Measurements from ENCODE around the gene NFIA.

NFIA gene

GRCh38 chr1:61316493-61316892, 234.1 kb downstream of the NFIA start:
- DNase-seq: no peak

GRCh38 chr1:61318319-61319125, 236.2 kb downstream of the NFIA start:
- DNase-seq: no peak

GRCh38 chr1:61320575-61320974, 238.2 kb downstream of the NFIA start:
- no peak for DNase-seq

DNA sequence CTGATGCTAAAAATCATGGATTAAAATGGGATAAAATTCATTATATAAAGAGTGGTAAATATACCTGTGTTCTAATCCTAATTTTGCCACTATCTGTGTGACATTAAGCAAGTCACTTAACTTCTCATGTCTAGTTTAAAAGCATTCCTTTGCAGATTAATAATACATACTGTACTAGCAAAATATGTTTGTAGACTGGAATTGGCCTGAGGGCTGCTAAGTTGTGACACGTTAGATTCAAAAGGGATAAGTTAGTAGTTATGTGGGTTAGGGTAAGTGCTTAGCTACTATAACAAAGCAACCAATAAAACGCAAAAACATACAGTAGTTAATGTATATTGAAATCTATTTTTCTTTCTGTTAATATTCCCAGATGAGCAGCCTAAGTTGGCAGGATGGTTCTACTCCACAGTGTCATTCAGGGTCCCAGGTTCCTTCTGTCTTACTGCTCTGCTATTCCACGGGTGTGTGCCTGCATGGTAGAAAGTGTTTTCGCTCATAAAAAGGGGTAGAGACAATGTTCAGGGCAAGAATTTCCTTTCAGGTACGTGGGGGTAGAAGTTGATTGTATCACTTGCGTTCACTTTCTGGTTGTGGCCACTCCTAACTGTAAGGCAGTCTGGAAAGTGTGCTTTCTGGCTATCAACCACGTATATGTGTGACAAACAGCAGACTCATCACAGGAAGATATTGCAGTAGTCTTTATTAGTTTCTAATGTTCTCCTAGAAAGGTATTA, 239.8 kb downstream of the NFIA start:
- DNase-seq: no peak

- DNase-seq: no peak
Observed at GRCh38 chr1:61322769-61323168, 240.4 kb downstream of the NFIA start.

- DNase-seq: no peak
Observed at GRCh38 chr1:61323681-61324328, 241.4 kb downstream of the NFIA start.

DNA sequence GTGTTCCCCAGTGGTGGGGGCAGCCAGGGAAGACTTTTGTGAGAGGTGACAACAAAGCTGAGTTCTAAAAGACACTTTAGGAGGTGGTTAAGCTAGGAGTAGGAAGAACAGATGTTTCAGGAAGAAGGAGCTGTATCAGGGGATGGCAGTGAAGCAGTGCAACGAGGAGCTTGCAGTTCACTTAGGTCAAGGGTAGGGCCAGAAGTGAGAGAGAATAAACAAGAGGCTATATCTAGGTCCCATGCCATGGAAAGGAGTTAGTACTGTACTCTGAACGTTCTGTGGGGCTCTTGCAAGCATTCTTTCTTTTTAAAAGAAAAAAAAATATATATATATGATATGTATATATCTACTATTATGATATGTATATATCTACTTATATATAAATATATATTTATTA, 244.4 kb downstream of the NFIA start:
- DNase-seq: no peak

DNA sequence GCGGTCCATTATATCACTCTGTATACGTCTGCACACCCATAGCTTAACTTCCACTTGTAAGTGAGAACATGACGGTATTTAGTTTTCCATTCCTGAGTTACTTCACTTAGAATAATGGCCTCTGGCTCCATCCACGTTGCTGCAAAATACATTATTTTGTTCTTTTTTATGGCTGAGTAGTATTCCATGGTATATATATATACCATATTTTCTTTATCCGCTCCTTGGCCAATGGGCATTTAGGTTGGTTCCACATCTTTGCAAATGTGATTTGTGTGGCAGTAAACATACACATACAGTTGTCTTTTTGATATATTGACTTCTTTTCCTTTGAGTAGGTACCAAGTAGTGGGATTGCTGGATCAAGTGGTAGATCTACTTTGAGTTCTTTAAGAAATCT, 245.1 kb downstream of the NFIA start:
- DNase-seq: no peak

DNA sequence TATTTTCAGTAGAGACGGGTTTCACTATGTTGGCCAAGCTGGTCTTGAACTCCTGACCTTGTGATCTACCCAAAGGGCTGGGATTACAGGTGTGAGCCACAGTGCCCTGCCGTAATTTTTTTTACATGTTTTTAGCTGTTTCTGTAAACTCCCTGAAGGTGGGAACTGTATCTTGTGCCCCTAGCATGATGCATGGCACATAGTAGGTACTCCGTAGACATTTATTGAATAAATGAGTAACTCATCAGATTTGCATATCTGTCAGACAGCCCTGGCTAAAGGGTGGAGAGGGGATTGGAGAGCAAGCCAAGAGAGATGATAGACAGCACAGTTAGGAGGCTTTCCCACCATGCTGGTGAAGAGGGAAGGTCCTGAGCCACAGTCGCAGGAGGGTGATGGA, 247.2 kb downstream of the NFIA start:
- DNase-seq: no peak

DNA sequence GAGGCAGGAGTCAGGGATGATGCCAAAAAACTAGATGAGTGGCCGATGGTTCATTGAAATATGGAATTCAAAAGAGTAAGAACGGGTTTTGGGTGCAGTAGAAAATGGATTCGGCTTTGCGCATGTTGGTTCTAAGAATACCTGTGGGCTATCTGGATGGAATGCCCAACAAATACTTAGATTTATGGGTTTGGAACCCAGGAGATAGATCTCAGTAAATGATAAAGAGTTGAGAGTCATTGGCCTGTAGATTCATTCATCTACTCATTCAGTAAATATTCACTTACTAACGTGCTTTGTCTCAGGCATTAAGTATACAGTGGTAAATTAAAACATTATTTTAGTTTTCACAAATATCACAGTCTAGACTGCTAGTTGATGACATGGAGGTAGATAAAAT, 247.7 kb downstream of the NFIA start:
- DNase-seq: no peak

- no peak for DNase-seq
Observed at GRCh38 chr1:61330571-61330970, 248.2 kb downstream of the NFIA start.

- no peak for DNase-seq
Observed at GRCh38 chr1:61332196-61332753, 249.9 kb downstream of the NFIA start.

DNA sequence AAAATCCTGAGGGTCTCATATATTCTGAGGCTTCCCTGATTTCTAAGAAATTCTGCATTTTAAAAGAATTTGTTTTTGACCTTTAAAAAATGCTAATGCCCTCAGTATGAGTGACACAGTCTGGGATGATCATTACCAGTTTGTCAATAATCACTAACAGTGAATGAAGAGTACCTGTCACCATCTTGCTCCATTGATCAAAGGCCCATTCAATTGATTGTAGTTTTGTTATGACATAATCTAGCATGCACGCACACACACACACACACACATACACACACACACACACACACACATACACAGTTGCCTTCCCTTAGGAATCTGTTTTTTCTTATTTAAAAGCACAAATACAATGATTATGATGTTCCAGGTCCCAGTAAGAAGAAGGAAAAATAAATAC, 250.4 kb downstream of the NFIA start:
- no peak for DNase-seq

- no peak for DNase-seq
Observed at GRCh38 chr1:61334718-61335589, 252.6 kb downstream of the NFIA start.

GRCh38 chr1:61337037-61337436, 254.7 kb downstream of the NFIA start:
- no peak for DNase-seq

DNA sequence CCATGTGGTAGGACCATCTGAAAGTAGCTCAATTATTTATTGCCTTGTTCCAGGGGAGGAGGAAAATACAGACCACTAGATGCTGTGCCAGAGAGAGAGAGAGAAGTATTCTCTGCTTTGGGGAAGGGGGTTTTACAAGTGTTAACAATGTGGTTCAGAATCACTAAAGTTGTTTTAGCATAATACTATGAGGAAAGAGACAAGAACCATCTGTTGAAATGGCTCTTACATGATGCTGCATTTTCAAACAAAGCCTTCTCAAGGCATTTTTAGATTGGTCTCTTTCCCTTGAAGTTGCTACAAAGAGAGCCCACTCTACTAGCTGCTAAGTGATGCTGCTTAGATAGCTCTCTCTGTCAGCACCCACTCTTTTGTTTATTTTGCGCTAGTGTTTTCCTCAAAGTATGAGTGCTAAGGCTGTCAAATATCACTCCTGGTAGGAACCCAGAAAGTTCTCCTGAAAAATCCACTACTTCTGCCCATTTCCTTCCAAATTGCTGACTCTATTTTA, 255.1 kb downstream of the NFIA start:
- DNase-seq: no peak

GRCh38 chr1:61337981-61338848, 255.9 kb downstream of the NFIA start:
- no peak for DNase-seq

DNA sequence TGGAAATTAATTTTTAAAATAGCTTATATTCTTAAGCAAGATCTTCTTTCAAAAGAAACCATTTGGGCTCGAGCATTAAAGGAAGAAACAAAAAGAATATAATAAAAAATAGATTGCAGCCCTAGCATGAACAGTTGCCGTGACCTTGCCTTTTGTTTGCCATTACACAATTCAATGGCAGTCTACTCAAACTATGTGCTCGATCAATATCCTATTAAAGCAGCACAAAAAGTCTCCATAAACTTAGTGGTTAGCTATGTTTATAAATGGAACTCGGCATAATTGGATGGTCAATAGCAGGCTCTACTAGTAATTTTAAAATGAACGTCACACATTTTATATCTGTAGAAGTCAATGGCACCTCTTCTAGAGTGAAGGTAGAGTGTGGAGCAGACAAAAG, 256.5 kb downstream of the NFIA start:
- no peak for DNase-seq

DNA sequence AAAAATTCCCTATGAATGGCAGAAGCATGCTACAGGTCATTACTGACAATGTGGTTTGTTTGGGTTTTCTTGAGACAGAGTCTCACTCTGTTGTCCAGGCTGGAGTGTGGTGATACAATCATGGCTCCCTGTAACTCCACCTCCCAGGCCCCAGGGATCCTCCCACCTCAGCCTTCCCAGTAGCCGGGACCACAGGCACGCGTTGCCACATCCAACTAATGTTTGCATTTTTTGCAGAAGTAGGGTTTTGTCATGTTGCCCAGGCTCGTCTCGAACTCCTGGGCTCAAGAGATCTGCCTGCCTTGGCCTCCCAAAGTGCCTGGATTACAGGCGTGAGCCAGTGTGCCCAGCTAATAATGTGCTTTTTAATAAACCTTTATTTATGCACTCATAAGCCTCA, 259.1 kb downstream of the NFIA start:
- no peak for DNase-seq

GRCh38 chr1:61343734-61344420, 261.5 kb downstream of the NFIA start:
- DNase-seq: no peak

DNA sequence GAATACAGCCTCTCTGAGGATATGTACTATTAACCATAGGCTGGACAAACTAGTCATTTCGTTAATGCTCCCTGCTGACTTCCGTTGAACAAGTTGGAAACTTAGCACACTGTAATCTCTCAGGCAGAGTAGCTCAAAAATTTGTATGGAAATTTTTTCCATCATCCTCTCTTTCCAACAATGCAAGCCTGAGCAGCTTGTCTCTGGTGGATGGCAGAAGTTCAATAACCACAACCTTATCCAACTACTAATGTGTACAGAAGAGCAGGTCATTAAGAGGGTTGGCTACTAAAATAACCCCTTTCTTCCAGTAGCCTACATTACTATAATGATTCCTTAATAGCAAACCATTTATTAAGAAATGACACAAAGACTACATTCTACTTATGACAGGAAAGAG, 262.3 kb downstream of the NFIA start:
- no peak for DNase-seq

Measured in OCI-M1 (cell line).